Measurements from ENCODE around the gene SQSTM1.

The SQSTM1 gene

GRCh38 chr5:179837076-179838011 lies 16.6 kb downstream of the SQSTM1 start:
- in situ Hi-C loops (cut with HindIII; ENCODE audit: low pct_unique_long_range_greater_than_20kb, low sequenced_read_pairs), result no loop called here
- no peak for TF ChIP-seq JUND (IDR thresholded peaks at IDR 0.05; ENCODE audit: low read depth)
- DNase-seq (ENCODE audit: low read depth in 1 of 2, low spot score in 1 of 2), result no peak

GRCh38 chr5:179839328-179840256 lies 18.9 kb downstream of the SQSTM1 start:
- no peak for DNase-seq (ENCODE audit: low read depth in 1 of 2, low spot score in 1 of 2)
- in situ Hi-C loops (cut with HindIII; ENCODE audit: low pct_unique_long_range_greater_than_20kb, low sequenced_read_pairs), result no loop called here
- no peak for TF ChIP-seq JUND (IDR thresholded peaks at IDR 0.05; ENCODE audit: low read depth)

GRCh38 chr5:179840321-179840720 lies 19.6 kb downstream of the SQSTM1 start:
- TF ChIP-seq JUND (IDR thresholded peaks at IDR 0.05; ENCODE audit: low read depth), result no peak

GRCh38 chr5:179840766-179841165 lies 20.1 kb downstream of the SQSTM1 start:
- TF ChIP-seq JUND (IDR thresholded peaks at IDR 0.05; ENCODE audit: low read depth), result no peak
- in situ Hi-C loops (cut with HindIII; ENCODE audit: low pct_unique_long_range_greater_than_20kb, low sequenced_read_pairs), result no loop called here
- DNase-seq (ENCODE audit: low read depth in 1 of 2, low spot score in 1 of 2), result no peak

More at GRCh38 chr5:179840321-179840720, 19.6 kb downstream of the SQSTM1 start:
- DNase-seq (ENCODE audit: low read depth in 1 of 2, low spot score in 1 of 2), result no peak
- in situ Hi-C loops (cut with HindIII; ENCODE audit: low pct_unique_long_range_greater_than_20kb, low sequenced_read_pairs), result no loop called here

- in situ Hi-C loops (cut with HindIII; ENCODE audit: low pct_unique_long_range_greater_than_20kb, low sequenced_read_pairs), result no loop called here
- no peak for DNase-seq (ENCODE audit: low read depth in 1 of 2, low spot score in 1 of 2)
- TF ChIP-seq JUND (IDR thresholded peaks at IDR 0.05; ENCODE audit: low read depth), result no peak
Measured at GRCh38 chr5:179841621-179842020, 20.9 kb downstream of the SQSTM1 start.

- in situ Hi-C loops (cut with HindIII; ENCODE audit: low pct_unique_long_range_greater_than_20kb, low sequenced_read_pairs), result no loop called here
- DNase-seq (ENCODE audit: low read depth in 1 of 2, low spot score in 1 of 2), result no peak
- no peak for TF ChIP-seq JUND (IDR thresholded peaks at IDR 0.05; ENCODE audit: low read depth)
Measured at GRCh38 chr5:179852993-179853547, 32.4 kb downstream of the SQSTM1 start.

- no peak for TF ChIP-seq JUND (IDR thresholded peaks at IDR 0.05; ENCODE audit: low read depth)
- DNase-seq (ENCODE audit: low read depth in 1 of 2, low spot score in 1 of 2), result no peak
- in situ Hi-C loops (cut with HindIII; ENCODE audit: low pct_unique_long_range_greater_than_20kb, low sequenced_read_pairs), result no loop called here
Measured at GRCh38 chr5:179854356-179854755, 33.7 kb downstream of the SQSTM1 start.

- DNase-seq (ENCODE audit: low read depth in 1 of 2, low spot score in 1 of 2), result peak in 1 of 2 experiments; percentile 64
- no peak for TF ChIP-seq JUND (IDR thresholded peaks at IDR 0.05; ENCODE audit: low read depth)
- in situ Hi-C loops (cut with HindIII; ENCODE audit: low pct_unique_long_range_greater_than_20kb, low sequenced_read_pairs), result no loop called here
Measured at GRCh38 chr5:179858241-179858585, 37.5 kb downstream of the SQSTM1 start.

- no peak for TF ChIP-seq JUND (IDR thresholded peaks at IDR 0.05; ENCODE audit: low read depth)
- in situ Hi-C loops (cut with HindIII; ENCODE audit: low pct_unique_long_range_greater_than_20kb, low sequenced_read_pairs), result no loop called here
- DNase-seq (ENCODE audit: low read depth in 1 of 2, low spot score in 1 of 2), result peak; percentile 95 to 96
Measured at GRCh38 chr5:179858586-179859427, 38.1 kb downstream of the SQSTM1 start, which contains the start of gene MRNIP. Gene MRNIP, minus strand, starts transcription at chr5:179858817. Its CDS starts 21 bp downstream, at chr5:179858796.

- no peak for DNase-seq (ENCODE audit: low read depth in 1 of 2, low spot score in 1 of 2)
- TF ChIP-seq JUND (IDR thresholded peaks at IDR 0.05; ENCODE audit: low read depth), result no peak
- in situ Hi-C loops (cut with HindIII; ENCODE audit: low pct_unique_long_range_greater_than_20kb, low sequenced_read_pairs), result no loop called here
Measured at GRCh38 chr5:179860301-179860700, 39.6 kb downstream of the SQSTM1 start.

- DNase-seq (ENCODE audit: low read depth in 1 of 2, low spot score in 1 of 2), result no peak
- TF ChIP-seq JUND (IDR thresholded peaks at IDR 0.05; ENCODE audit: low read depth), result no peak
- in situ Hi-C loops (cut with HindIII; ENCODE audit: low pct_unique_long_range_greater_than_20kb, low sequenced_read_pairs), result no loop called here
Measured at GRCh38 chr5:179862296-179862695, 41.6 kb downstream of the SQSTM1 start.

- in situ Hi-C loops (cut with HindIII; ENCODE audit: low pct_unique_long_range_greater_than_20kb, low sequenced_read_pairs), result no loop called here
- DNase-seq (ENCODE audit: low read depth in 1 of 2, low spot score in 1 of 2), result no peak
- TF ChIP-seq JUND (IDR thresholded peaks at IDR 0.05; ENCODE audit: low read depth), result no peak
Measured at GRCh38 chr5:179862891-179863290, 42.2 kb downstream of the SQSTM1 start.

All from T47D (cell line).